Stimulated activated CD8-positive, alpha-beta memory T cell treated with anti-CD3 and anti-CD28 coated beads, Interleukin-7, amount 100 ng/mL, for 48 hours (primary cell): ENCODE measurements around the gene ATIC.
"Not testable (repeated sequence)": the region's sequence is repeated elsewhere in the genome, so short reads cannot be mapped to it uniquely, and the experiment has no call there.

Source experiments
- DNase-seq, 2 donors: peaks; one replicate each; pipeline ENCODE4 v3.0.0-alpha.2; 2020; ENCODE audit warnings: low read depth in 1 of 2; ENCODE audit errors: extremely low read depth in 1 of 2

Gene ATIC

GRCh38 chr2:215311625-215312396 lies at the start of gene ATIC:
Gene ATIC, plus strand, starts transcription at chr2:215312059. Its CDS starts 84 bp downstream, at chr2:215312143.
- DNase-seq, result peak; percentile 89 to 90

- DNase-seq, result no peak
These were observed 49.6 kb upstream of the ATIC start for GRCh38 chr2:215262303-215262702.

GRCh38 chr2:215262741-215263362 lies 49.0 kb upstream of the ATIC start:
- DNase-seq, result no peak

GRCh38 chr2:215264374-215264773 lies 47.5 kb upstream of the ATIC start:
- DNase-seq, result no peak

GRCh38 chr2:215269397-215270117 lies 42.3 kb upstream of the ATIC start:
- DNase-seq, result peak in 1 of 2 donors; percentile 23

- DNase-seq, result no peak
These were observed 41.8 kb upstream of the ATIC start for GRCh38 chr2:215270118-215270451.

- DNase-seq, result no peak
These were observed 40.4 kb upstream of the ATIC start for GRCh38 chr2:215271446-215271845.

- DNase-seq, result no peak
These were observed 38.9 kb upstream of the ATIC start for GRCh38 chr2:215272918-215273317.

- DNase-seq, result no peak
These were observed 37.0 kb upstream of the ATIC start for GRCh38 chr2:215274829-215275228.

GRCh38 chr2:215275824-215276223 lies 36.0 kb upstream of the ATIC start:
- DNase-seq, result no peak

- peak in 1 of 2 donors; percentile 2 for DNase-seq
These were observed 33.9 kb upstream of the ATIC start for GRCh38 chr2:215277944-215278343.

- DNase-seq, result no peak
These were observed 31.5 kb upstream of the ATIC start for GRCh38 chr2:215280326-215280725.

- DNase-seq, result no peak
These were observed 28.6 kb upstream of the ATIC start for GRCh38 chr2:215283221-215283620.

- no peak for DNase-seq
These were observed 25.6 kb upstream of the ATIC start for GRCh38 chr2:215286309-215286708.

GRCh38 chr2:215288112-215288815 lies 23.6 kb upstream of the ATIC start:
- DNase-seq, result no peak

GRCh38 chr2:215290980-215291599 lies 20.8 kb upstream of the ATIC start:
- no peak for DNase-seq

GRCh38 chr2:215293879-215294278 lies 18.0 kb upstream of the ATIC start:
- no peak for DNase-seq

- DNase-seq, result no peak
These were observed 12.5 kb upstream of the ATIC start for GRCh38 chr2:215299337-215299859.

GRCh38 chr2:215301994-215302393 lies 9.9 kb upstream of the ATIC start:
- DNase-seq, result no peak

GRCh38 chr2:215311259-215311624 lies 617 bp upstream of the ATIC start:
- not testable (repeated sequence) for DNase-seq

- no peak for DNase-seq
These were observed 1.4 kb downstream of the ATIC start for GRCh38 chr2:215313255-215313613.
